Heart left ventricle (tissue), 13 donors: ENCODE results near the gene JAG1.

Experiments used
- POLR2A ChIP-seq, 2 donors: fragments of 450-650 bp; IDR thresholded peaks; one replicate each; pipeline ENCODE4 v1.6.1; 2017; ENCODE audit warnings: antibody characterized with exemption in 2 of 2, mild to moderate bottlenecking in 2 of 2, moderate library complexity in 2 of 2
- TF ChIP-seq, protein P1 (sequence below), 12 donors: fragments of 200-600 bp; sonication (generic) in 4 of 12; IDR thresholded peaks; one replicate each; pipeline versions ENCODE4 v1.5.0 to v1.8.0; 2018 to 2022; ENCODE audit warnings: antibody characterized with exemption in 12 of 12, mild to moderate bottlenecking in 5 of 12
- donor health status: ischemic (EF 13 %, LVEDD 7.1; RV severe dilation, severe dysfunction).
- donor health status: DM: no; HTN: yes; CAD: no.
- donor health status: DM: no; HTN: no; CAD: no.
- donor health status: ischemic (EF 25% LVEDD 6.9; RV normal size, moderate dysfunction).
- donor health status: ischemic (EF 25% LVEDD 5.7; RV mildly dilated, moderate dysfunction).
- donor health status: ischemic (EF 35%, LVEDD 5.7; RV mildly dilated, moderate dysfunction).
- donor health status: nonischemic (EF 11% LVEDD 7.7; RV severe dilation, severe dysfunction).
- donor health status: DM: yes; HTN: yes; CAD: no.
- donor health status: PGD.
- donor health status: ischemic (EF 29% LVEDD 5.4; RV normal size, mild dysfunction).
- donor health status: nonischemic (EF 23%, LVEDD 6.1; RV moderate dilation, normal function).

DNA sequence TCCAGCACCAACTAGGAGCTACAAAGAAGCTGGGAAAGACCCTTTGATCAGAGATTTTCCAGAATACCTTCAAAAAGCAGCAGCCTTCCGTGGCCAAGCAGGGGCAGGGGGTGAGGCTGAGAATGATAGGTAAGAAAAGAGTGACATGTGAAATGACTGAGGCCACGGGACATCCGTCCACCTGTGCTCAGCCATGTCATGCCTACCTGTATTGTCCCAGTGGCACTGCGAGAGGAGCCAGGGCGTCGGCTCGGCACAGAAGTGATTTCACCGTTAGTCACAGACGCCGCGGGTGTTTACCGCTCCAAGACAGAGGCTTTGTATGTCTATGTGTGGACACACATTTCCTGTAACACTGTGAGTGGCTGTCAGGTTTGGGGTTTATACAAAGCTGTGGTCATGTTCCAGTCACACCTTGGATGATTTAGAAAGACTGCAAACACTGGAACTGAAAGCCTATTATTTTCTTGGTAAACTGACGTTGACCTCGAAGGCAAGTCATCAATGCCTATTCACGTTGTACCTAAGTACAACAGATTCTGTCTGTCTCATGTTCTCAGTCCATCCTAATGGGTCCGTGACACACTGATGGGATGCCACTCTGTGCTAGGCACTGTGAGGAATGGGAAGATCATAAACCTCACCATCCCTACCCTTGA lies 32.1 kb upstream of the JAG1 start:
- TF ChIP-seq, protein P1, sequence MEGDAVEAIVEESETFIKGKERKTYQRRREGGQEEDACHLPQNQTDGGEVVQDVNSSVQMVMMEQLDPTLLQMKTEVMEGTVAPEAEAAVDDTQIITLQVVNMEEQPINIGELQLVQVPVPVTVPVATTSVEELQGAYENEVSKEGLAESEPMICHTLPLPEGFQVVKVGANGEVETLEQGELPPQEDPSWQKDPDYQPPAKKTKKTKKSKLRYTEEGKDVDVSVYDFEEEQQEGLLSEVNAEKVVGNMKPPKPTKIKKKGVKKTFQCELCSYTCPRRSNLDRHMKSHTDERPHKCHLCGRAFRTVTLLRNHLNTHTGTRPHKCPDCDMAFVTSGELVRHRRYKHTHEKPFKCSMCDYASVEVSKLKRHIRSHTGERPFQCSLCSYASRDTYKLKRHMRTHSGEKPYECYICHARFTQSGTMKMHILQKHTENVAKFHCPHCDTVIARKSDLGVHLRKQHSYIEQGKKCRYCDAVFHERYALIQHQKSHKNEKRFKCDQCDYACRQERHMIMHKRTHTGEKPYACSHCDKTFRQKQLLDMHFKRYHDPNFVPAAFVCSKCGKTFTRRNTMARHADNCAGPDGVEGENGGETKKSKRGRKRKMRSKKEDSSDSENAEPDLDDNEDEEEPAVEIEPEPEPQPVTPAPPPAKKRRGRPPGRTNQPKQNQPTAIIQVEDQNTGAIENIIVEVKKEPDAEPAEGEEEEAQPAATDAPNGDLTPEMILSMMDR (IDR thresholded peaks at IDR 0.05): no peak
- TF ChIP-seq POLR2A (IDR thresholded peaks at IDR 0.05): no peak
